CD1c-positive myeloid dendritic cell (primary cell): ENCODE data around the gene C1QTNF12.
A peak's percentile ranks its signal among the peaks of the same experiment; 100 is the strongest.

Experiments
- DNase-seq: peaks from one replicate; pipeline ENCODE4 v3.0.0-alpha.2; 2016; ENCODE audit errors: extremely low spot score

Gene C1QTNF12

DNA sequence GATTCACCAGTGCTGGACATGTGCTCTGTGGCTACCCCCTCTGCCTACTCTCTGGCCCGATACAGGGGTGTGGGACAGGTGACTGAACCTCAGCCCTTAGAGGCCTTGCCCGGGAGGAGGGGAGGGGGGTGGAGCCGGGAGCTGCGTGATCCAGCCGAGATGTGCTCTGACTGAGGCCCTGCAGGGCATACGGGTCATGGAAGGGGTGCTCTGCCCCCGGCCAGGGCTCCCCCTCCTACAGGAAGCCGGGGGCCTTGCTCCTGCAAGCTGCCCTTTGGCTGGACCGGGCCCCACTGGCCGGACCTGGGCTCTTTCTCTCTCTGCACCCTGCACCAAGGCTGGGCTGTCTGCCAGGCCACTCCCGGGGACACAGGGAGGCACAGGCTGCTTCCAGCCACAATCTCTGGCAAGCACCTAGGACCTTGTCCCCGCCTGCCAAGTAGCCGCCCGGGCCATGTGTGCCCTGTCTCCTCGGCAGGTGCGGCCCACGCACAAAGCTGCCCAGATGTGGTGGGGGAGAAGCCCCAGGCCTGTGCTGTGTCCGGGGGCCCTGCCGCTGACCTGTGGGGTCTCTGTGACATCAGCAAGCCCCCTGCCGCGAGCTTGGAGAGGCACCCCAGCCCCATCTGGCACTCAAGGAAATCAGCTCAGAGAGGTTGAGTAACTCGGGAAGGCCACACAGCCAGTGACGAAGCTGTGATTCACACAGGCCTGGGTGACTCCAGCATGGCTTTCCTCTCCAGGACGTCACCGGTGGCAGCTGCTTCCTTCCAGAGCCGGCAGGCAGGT is 35.2 kb upstream of the C1QTNF12 start:
- DNase-seq: peak; percentile 27

DNA sequence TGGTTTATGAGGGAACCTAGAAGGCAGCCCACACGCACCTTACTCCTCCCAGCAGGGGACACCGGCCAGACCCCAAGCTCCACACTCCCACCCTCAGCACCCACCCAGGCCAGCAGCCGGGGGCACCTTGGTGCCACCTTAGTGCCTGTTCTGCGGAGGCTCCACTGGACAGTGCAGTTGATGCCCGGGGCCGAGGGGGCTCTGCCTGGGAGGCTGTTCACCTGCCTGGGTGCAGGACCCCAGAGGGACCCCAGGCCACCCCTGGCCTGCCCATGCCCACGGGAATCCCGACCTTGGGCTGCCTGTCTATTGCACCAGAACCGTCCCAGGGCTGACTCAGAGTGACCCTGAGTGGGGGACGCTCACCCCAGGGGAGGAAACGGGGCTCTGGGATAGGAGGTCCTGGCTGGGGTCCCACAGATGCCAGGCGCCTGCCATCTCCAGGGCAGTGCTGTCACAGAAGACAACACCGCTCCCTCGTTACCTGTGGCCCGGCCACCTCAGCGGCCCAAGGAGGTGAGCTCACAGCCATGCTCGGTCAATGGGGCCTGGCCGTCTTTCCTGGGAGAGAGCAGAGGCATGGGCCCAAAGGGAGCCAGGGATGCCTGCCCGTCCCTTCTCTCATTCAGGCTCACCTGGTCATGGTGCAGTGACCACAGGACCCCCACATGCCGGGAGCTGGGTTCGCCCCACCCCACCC is 34.4 kb upstream of the C1QTNF12 start:
- DNase-seq: no peak

DNA sequence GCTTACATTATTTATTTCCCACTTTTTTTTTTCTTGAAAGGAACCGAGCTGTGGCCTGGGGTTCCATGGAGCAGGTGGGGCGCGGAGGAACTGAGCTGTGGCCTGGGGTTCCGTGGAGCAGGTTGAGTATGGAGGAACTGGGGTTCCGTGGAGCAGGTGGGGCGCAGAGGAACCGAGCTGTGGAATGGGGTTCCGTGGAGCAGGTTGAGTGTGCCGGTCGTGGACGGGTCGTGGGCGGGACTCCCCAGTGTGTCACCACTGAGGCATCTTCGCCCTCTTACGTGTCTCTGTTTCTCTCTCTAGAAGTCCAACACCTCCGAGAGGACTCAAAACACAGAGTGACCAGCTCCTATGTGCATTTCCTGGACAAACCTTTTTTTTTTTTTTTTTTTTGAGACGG is 32.5 kb upstream of the C1QTNF12 start:
- DNase-seq: no peak

DNA sequence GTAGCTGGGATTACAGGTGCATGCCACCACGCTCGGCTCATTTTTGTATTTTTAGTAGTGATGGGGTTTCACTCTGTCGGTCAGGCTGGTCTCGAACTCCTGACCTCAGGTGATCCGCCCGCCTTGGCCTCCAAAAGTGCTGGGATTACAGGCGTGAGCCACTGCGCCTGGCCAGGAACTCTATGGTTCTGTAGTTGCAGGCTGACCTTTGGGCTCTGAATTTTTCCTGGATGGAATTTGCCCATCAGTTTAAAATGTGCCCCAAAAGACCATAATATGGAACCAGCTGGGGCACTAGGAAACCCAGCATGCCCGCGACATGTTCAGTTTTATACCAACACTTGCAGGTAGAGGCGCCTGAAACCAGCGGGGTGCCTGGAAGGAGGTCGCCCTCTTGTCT is 32.1 kb upstream of the C1QTNF12 start:
- no peak for DNase-seq

DNA sequence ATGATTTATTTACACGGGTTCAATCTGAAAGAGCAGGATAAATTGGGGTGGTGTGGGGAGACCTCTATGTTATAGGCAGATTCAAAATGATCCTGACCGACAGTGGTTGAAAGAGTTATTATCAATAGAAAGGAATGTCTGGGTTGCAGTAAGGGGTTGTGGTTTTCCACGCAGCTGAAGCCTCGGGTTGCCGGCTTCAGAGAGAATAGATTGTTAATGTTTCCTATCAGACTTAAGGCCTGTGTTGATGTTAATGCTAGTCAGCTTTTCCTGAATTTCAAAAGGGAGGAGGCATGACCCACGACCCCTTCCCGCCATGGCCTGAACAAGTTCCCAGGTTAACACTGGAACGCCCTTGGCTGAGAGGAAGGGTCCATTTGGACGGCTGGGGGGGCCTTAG is 29.3 kb upstream of the C1QTNF12 start:
- DNase-seq: no peak

DNA sequence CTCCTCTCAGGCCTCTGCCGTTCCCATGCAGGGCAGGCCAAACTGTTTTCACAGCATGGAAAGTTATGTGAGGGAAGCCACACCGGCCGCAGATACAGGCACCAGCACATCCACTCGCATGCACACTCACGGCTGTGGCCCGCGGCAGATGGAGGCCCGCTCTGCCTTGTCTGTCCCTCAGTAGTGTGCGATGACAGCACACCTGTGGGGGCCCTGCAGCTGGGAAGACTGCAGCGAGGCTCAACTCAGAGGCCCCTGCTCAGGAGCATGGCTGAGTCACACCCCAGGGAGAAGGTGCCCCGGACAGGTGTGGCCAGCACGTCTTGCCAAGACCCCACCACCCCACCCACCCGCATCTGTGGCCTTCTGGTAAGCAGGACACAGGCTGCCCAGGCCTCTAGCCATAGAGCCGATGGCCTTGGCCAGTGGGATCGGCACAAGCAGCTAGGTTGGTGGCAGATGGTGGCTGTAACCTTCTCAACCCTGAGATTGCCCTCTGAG is 28.5 kb upstream of the C1QTNF12 start:
- no peak for DNase-seq

DNA sequence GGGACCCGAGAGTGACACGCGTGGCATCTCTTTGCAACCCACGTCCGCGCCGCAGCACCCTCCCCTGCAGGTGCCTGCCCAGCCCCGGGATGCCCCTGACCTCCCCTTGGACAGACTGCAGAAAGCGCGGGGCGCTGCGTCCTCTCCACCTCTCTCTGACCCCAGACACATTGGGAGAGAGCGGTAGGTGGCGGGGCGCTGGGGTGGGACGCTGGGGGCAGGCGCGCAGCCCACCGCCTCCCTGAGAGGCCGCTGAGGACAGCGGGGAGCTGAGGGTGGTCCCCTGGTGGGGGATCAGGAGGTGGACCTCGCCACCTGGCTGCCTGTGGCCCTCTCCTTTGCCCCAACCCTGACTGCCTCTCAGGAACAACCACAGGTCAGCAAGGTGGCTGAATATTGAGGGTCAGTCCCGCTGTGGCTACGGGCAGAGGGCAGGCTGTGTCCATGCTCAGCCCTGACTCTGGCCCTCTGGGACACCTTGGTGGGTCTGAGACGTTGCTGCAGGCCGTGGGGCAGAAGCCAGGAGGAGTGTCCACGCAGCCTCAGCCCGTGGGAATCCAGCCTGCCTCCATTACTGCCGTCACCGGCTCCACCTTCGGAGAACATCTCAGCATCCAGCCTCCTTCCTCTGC is 27.9 kb upstream of the C1QTNF12 start:
- no peak for DNase-seq

DNA sequence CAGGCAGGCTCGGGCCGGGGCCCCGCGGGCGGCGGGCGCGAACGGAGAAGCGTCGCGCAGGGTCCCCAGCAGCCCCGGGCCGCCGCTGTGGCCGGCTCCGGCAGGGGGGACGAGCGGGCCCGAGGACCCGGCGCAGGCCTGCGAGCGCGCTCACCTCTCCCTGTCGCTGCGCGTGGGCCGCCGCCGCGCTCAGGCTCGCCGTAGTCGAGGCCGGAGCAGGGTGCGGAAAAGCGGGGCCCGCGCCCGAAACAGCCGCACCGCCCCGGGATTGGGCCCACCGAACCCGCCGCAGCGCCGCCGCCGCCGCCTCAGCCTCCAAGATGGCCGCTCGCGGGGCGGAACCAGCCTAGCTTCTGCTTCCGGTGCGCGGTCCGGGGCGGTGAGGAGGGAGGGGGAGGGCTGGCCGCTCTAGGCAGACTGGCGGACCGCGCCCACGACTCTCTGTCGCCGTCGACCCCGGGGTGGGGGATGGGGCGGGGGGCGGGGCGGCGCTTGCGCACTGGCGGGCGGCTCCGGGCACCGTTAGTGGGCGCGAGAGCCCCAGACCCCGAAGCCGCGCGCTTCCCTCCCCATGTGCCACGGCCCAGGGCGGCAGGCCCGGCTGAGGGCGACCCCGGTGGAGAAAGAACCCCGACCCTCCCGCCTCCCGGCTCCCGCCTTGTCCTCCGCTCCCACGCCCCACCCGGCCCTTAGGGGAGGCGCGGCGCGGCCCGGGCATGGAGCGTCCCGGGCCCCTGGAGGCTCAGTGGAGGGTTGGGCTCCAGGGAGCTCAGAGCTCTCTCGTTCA is 27.2 kb upstream of the C1QTNF12 start, which contains the start of gene UBE2J2:
Gene UBE2J2 (minus strand): TSS at position 343 of the 787 bp plus-strand sequence. CDS start 5,862 bp downstream, outside the sequence.
- DNase-seq: peak; percentile 93

DNA sequence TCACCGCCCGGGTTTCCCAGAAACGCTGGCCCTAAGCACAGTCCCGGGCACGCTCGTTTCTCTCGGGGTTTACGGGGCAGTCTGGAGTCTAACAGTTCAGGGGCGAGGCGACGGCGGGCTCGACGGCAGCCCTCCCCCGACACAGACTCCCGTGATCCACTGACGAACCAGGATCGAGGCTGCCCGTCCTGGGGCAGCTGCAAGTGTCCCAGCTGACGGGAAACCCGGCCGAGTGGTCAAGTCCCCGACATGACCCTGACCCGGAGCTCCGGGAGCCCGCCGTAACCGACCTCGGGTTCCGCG is 26.6 kb upstream of the C1QTNF12 start:
- peak; percentile 12 for DNase-seq

DNA sequence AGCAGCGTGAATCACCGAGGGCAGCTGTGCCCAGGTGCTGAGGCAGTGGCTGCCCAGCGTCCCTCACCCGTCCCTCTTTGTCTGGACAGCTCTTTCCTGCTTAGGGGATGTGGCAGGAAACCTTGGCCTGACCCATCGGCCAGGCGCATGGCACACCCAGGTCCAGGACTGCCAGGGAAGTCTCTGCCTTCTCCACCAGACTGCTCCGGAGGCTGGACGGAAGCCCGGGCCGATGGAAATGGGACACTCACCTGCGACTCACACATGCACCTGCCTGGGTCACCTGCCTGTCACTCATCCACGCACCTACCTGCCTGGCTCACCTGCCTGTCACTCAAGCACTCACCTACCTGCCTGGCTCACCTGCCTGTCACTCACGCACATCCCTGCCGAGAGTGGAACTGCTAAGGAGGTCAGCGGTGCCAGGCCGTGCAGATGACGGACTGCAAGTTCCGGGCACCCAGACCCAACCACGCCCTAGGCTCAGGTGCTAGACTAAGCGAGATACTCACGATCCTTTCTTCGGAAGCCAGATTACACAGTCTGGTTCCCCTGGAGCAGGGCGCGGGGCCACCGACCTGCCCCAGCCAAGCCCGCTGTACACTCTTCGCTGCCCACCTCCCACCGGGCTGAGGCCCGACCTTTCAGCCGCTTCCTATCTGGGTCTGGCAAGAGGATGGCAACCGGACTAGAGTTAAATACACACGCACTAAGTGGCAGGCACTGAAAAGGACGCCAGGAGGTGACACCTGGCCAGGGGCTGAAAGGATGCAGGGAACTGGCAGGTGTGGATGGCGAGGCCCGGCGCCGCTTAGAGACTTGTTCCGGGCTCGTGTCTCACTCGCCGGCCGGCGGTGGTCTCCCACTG is 26.1 kb upstream of the C1QTNF12 start:
- DNase-seq: no peak

DNA sequence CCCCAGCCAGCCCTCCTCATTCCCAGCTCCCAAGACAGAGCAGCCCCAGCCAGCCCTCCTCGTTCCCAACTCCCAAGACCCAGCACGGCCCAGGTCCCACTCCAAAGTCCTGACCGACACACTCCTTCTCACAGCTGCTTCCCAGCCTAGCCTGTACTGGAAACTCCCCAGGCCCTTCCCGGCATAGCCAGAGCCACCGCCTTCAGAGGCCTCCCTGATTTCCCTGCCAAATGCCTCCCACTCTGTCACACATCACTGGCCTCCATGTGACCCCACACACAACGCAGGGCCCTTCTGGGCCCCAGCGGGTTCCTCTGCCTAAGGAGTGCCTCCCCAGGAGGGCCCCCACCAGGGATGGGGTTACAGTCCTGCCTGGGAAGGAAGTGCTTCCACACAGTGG is 24.3 kb upstream of the C1QTNF12 start:
- no peak for DNase-seq

DNA sequence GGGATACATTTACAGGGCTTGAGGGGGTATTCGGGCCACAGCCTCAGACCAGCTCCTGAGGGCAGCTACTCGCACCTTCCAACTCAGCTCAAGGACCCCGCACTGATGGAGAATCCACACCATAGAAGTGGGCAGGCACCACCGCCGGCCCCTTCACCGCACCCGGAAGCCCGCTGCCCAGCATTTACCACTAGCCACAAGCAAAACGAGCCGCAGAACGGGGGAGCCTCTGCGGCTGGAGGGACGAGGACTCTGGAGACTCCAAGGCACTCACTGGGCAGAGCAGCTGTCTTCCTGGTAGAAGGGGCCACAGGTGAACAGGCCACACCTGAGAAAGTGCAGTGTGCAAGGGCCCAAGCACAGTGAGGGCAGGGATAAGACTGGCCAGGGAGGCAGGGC is 21.8 kb upstream of the C1QTNF12 start:
- DNase-seq: no peak

DNA sequence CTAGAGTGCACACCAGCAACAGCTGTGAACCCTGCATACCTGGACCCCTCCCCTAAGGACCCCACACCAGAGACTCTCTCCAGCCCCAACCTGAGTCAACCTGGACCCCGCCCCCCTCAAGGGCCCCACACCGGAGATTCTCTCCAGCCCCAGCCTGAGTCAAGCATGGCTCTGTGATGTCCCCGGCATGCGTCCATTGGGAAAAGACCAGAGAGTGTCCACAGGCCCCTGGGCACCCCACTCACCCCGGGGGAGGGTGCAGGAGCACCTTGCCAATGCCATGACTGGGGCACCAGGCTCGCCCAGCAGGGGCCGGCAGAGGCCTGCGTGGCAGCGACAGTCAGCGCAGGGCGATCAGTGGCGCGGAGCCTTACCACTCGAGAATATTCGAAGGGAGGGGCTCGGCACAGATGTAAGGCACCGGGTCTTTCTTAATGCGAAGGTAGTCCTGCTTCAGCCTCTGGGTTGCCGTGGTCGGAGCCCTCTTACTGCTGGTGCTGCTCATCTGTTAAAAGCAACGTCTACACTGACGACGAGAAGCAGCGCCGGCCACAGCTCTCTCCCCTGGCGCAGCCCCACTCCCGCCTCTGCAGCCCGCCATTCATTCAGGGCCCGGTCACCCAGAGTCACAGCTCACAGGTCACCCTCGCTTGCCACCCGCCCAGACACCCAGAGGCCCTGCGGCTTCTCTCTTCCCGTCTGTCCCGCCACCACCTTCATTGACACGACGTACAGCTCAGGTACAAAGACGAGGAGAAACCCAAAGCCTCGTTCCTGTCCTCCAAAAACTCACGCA is 21.2 kb upstream of the C1QTNF12 start:
- DNase-seq: no peak

DNA sequence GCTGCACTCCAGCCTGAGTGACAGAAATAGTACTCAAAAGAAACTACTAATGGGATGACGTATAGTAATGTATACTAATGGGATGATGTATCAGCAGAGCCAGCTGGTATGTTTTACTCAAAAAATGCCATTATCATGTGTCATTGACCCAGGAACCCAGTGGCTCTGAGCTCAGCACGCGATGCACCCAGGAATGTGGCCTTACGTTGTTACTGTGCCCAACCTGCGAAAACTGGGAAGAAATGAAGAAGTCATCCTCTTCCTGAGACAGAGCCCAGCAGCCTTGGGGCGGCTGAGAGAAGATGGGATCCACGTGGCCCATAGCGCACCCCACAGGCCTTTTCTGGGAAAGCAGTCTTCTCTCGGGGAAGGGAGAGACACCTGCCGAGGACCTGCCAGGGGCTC is 18.3 kb upstream of the C1QTNF12 start:
- no peak for DNase-seq

DNA sequence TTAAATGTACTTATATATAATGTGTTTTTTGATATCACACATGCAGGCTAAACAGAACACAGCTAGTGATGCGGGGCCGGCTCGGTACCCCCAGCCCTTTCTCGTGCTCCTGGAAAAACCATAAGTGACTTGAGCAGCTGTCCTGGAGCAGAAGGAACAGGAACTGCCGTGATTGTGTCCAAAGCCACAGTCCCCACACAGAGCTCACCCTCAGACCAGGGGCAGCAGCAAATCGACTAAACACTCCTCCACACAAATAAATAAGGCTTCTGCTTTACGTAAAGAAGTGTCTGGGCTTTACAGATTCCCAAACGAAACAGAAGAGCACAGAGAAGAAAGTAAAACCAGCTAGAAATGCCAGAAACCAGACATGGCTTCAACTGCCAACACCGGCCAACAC is 17.5 kb upstream of the C1QTNF12 start:
- no peak for DNase-seq

DNA sequence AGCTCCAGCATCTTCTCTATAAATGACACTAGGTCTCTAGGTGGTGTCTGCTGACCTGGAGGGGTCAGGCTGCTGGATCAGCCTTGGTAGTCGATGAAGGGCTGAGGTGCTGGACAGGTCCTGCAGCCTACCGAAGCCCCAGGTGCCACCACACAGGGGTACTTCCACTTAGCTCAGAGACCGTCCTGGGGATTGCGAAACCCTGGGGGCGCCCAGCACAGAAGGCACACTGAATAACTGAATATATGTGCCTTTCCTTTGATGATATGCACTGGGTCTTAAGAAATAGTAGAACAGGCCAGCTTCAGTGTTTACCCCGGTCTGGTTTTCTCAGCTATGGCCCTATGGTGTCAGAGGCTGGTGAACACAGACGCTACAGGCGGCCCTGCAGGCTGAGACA is 16.2 kb upstream of the C1QTNF12 start:
- no peak for DNase-seq

DNA sequence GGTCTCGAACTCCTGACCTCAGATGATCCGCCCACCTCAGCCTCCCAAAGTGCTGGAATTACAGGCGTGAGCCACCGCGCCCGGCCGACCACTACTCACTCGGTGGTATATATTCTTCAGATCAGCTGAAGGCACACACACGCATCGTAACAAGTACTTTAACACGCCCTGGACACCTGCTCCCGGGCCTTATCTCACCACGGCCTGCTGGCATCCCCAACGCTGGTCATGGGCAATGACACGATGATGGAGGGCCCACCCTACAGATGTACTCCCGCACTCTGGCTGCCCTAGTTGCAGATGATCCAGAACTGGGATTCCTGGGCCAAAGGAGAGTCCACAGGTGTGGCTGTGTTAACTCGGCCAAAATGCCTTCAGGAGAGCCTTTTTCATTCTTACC is 15.5 kb upstream of the C1QTNF12 start:
- DNase-seq: no peak

DNA sequence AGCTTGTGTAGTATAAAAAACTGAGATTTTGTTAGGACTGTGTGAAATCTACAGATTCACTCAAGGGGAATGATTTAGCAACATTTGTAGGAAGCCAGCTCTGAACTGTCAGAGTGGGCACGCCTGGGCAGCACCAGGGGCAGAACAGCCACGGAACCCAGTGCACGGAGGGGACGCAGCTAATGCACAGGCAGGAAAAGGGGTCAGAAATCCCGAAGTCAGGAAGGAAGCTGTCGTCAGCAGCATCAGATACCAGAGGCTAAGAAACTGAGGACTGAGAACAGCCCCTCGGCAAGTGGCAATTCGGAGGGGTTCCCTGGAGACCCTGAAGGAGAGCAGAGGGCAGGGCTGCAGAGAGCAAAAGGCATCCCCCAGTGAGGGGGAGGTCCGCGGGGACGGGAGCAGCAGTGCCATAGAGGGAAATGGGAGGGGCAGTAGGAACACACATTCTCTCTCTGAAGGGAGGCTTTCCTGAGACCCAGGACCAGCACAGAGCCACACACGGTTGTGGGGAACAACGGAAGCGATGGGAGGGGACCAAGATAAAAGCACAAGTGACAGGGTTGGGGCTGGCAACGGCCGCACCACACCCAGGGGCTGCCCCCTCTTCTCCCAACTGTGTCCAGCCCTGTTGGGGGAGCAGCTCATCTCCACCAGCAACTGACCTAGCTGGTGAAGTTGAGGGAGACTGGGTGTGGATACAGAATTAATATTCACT is 14.5 kb upstream of the C1QTNF12 start:
- DNase-seq: no peak

DNA sequence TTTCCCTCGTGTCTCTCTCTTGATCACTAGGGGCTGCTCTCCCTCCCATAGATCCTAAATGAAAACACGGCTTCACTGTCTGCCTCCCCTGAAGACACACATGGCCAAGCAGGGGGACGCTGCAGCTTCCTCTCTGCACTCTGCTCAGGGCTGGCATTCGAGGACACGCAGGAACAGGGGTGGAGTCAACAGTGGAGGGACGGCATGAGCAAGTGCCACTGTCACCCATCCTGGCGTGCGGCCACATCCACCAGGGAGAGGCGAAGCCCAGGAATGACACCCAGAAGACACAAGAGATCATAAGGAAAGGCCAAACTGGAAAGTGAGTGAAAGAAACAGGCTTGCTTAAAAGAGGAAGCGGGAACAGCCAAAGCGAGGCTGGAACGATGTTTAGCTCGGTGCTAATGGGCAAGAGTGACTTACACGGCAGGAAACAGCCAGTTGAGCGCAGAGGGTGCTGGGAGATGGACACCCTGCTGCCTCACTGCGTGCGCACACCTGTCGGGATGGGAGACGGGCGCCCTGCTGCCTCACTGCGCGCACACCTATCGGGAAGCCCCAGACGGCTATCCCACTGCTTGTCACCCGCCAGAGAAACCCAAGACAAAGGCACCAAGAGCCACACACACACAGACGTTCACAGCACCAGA is 13.6 kb upstream of the C1QTNF12 start:
- peak; percentile 19 for DNase-seq
